HUES64 (cell line): ENCODE results near the gene CD6.

Source experiments
- H3K27ac ChIP-seq: 2 replicates; pipeline ENCODE4 v1.7.0; 2013; ENCODE audit warnings: low read depth, low read length, inconsistent platforms
- H3K27me3 ChIP-seq: 2 replicates; pipeline ENCODE4 v1.6.1; 2013; ENCODE audit warnings: mild to moderate bottlenecking, low read length; ENCODE audit not compliant: insufficient read depth
- H3K36me3 ChIP-seq: 2 replicates; pipeline ENCODE4 v1.6.1; 2013; ENCODE audit warnings: mild to moderate bottlenecking, low read length; ENCODE audit not compliant: insufficient read depth
- H3K4me1 ChIP-seq: 2 replicates; pipeline ENCODE4 v1.6.1; 2013; ENCODE audit warnings: mild to moderate bottlenecking, low read length, moderate library complexity; ENCODE audit not compliant: insufficient read depth
- H3K4me3 ChIP-seq: 2 replicates; pipeline ENCODE4 v1.5.1; 2013; ENCODE audit warnings: mild to moderate bottlenecking, low read length, moderate library complexity
- H3K9ac ChIP-seq: 2 replicates; pipeline ENCODE4 v1.6.1; 2013; ENCODE audit warnings: mild to moderate bottlenecking, low read depth, low read length
- H3K9me3 ChIP-seq: 2 replicates; pipeline ENCODE4 v1.6.1; 2013; ENCODE audit warnings: low read depth, low read length; ENCODE audit not compliant: insufficient read depth
- WGBS: fragments of 150-250, 120-280 bp; methylation state at CpG from one replicate; pipeline ENCODE4 v1.1.7; 2013; ENCODE audit warnings: missing lambda C conversion rate; 5-methylcytosine and 5-hydroxymethylcytosine counted together

Gene CD6

GRCh38 chr11:61048368-61049062 lies 77.0 kb downstream of the CD6 start:
- Histone ChIP-seq H3K9ac (no peak overlapping the region), H3K27ac (no peak overlapping the region), H3K36me3 (no peaks in the 10 kb centered on the region), H3K4me1 (no peaks in the 10 kb centered on the region), H3K27me3 (no peaks in the 10 kb centered on the region), H3K9me3 (no peaks in the 10 kb centered on the region), H3K4me3 (no peak overlapping the region)
- WGBS = 84% methylated on average over 12 of the region's 12 CpGs

GRCh38 chr11:61049063-61049377 lies 77.5 kb downstream of the CD6 start:
- H3K9me3 ChIP-seq = no peaks in the 10 kb centered on the region
- no peaks in the 10 kb centered on the region for H3K36me3 ChIP-seq
- H3K9ac ChIP-seq = no peak overlapping the region
- no peak overlapping the region for H3K4me3 ChIP-seq
- 88% methylated on average over 4 of the region's 4 CpGs for WGBS
- no peak overlapping the region for H3K27ac ChIP-seq
- no peaks in the 10 kb centered on the region for H3K27me3 ChIP-seq
- no peaks in the 10 kb centered on the region for H3K4me1 ChIP-seq

GRCh38 chr11:61049859-61050258 lies 78.4 kb downstream of the CD6 start:
- 73% methylated on average over 2 of the region's 2 CpGs for WGBS
- Histone ChIP-seq H3K36me3 (no peaks in the 10 kb centered on the region), H3K9me3 (no peaks in the 10 kb centered on the region), H3K9ac (no peak overlapping the region), H3K27me3 (no peaks in the 10 kb centered on the region), H3K4me1 (no peaks in the 10 kb centered on the region), H3K4me3 (no peak overlapping the region), H3K27ac (no peak overlapping the region)

- Histone ChIP-seq H3K9me3 (no peaks in the 10 kb centered on the region), H3K27me3 (no peaks in the 10 kb centered on the region), H3K4me1 (no peaks in the 10 kb centered on the region), H3K4me3 (no peak overlapping the region), H3K27ac (no peak overlapping the region), H3K9ac (no peak overlapping the region), H3K36me3 (no peaks in the 10 kb centered on the region)
- 92% methylated on average over 13 of the region's 13 CpGs for WGBS
These were observed 80.9 kb downstream of the CD6 start for GRCh38 chr11:61052182-61052972.

- Histone ChIP-seq H3K36me3 (no peaks in the 10 kb centered on the region), H3K4me3 (no peak overlapping the region), H3K27me3 (no peaks in the 10 kb centered on the region), H3K27ac (no peak overlapping the region), H3K9ac (no peak overlapping the region), H3K4me1 (no peaks in the 10 kb centered on the region), H3K9me3 (no peaks in the 10 kb centered on the region)
- 96% methylated on average over 6 of the region's 6 CpGs for WGBS
These were observed 81.7 kb downstream of the CD6 start for GRCh38 chr11:61053191-61053590.

- H3K27ac ChIP-seq = no peak overlapping the region
- H3K9me3 ChIP-seq = no peaks in the 10 kb centered on the region
- no peaks in the 10 kb centered on the region for H3K4me1 ChIP-seq
- H3K9ac ChIP-seq = no peak overlapping the region
- 97% methylated on average over 3 of the region's 3 CpGs for WGBS
- no peak overlapping the region for H3K4me3 ChIP-seq
- H3K36me3 ChIP-seq = no peaks in the 10 kb centered on the region
- no peaks in the 10 kb centered on the region for H3K27me3 ChIP-seq
These were observed 83.0 kb downstream of the CD6 start for GRCh38 chr11:61054513-61054912.

- Histone ChIP-seq H3K9ac (no peak overlapping the region), H3K4me1 (no peaks in the 10 kb centered on the region), H3K36me3 (no peaks in the 10 kb centered on the region), H3K27ac (no peak overlapping the region), H3K27me3 (no peaks in the 10 kb centered on the region), H3K4me3 (no peak overlapping the region), H3K9me3 (no peaks in the 10 kb centered on the region)
- WGBS = 94% methylated on average over 16 of the region's 16 CpGs
These were observed 83.6 kb downstream of the CD6 start for GRCh38 chr11:61054927-61055562.

- Histone ChIP-seq H3K9me3 (no peaks in the 10 kb centered on the region), H3K4me3 (no peak overlapping the region), H3K4me1 (no peaks in the 10 kb centered on the region), H3K36me3 (no peaks in the 10 kb centered on the region), H3K27me3 (no peaks in the 10 kb centered on the region), H3K27ac (no peak overlapping the region), H3K9ac (no peak overlapping the region)
- WGBS = 92% methylated on average over 8 of the region's 8 CpGs
These were observed 84.3 kb downstream of the CD6 start for GRCh38 chr11:61055776-61056175.

GRCh38 chr11:61056571-61056970 lies 85.1 kb downstream of the CD6 start:
- H3K4me3 ChIP-seq = no peak overlapping the region
- no peaks in the 10 kb centered on the region for H3K27me3 ChIP-seq
- 52% methylated on average over 6 of the region's 6 CpGs for WGBS
- no peak overlapping the region for H3K27ac ChIP-seq
- no peak overlapping the region for H3K9ac ChIP-seq
- no peaks in the 10 kb centered on the region for H3K36me3 ChIP-seq
- no peaks in the 10 kb centered on the region for H3K9me3 ChIP-seq
- no peaks in the 10 kb centered on the region for H3K4me1 ChIP-seq

GRCh38 chr11:61056981-61057380 lies 85.5 kb downstream of the CD6 start:
- Histone ChIP-seq H3K4me3 (no peak overlapping the region), H3K9me3 (no peaks in the 10 kb centered on the region), H3K4me1 (no peaks in the 10 kb centered on the region), H3K27ac (no peak overlapping the region), H3K36me3 (no peaks in the 10 kb centered on the region), H3K9ac (no peak overlapping the region), H3K27me3 (no peaks in the 10 kb centered on the region)
- 82% methylated on average over 7 of the region's 7 CpGs for WGBS

- H3K4me1 ChIP-seq = no peaks in the 10 kb centered on the region
These were observed 86.1 kb downstream of the CD6 start for GRCh38 chr11:61057615-61058014.

More at GRCh38 chr11:61057615-61058014, 86.1 kb downstream of the CD6 start:
- 94% methylated on average over 12 of the region's 12 CpGs for WGBS
- Histone ChIP-seq H3K27me3 (no peaks in the 10 kb centered on the region), H3K9me3 (no peaks in the 10 kb centered on the region), H3K4me3 (no peak overlapping the region), H3K36me3 (no peaks in the 10 kb centered on the region), H3K27ac (no peak overlapping the region), H3K9ac (no peak overlapping the region)
